SH-SY5Y (cell line): ENCODE data around the gene NEGR1.

ENCODE experiments used
- GATA2 ChIP-seq: IDR thresholded peaks from 2 replicates; pipeline ENCODE4 v1.6.1; 2011; ENCODE audit warnings: mild to moderate bottlenecking, low read depth, low read length
- GATA3 ChIP-seq: IDR thresholded peaks from 2 replicates; pipeline ENCODE4 v1.6.1; 2011; ENCODE audit warnings: low read depth, mild to moderate bottlenecking, low read length, moderate library complexity

DNA sequence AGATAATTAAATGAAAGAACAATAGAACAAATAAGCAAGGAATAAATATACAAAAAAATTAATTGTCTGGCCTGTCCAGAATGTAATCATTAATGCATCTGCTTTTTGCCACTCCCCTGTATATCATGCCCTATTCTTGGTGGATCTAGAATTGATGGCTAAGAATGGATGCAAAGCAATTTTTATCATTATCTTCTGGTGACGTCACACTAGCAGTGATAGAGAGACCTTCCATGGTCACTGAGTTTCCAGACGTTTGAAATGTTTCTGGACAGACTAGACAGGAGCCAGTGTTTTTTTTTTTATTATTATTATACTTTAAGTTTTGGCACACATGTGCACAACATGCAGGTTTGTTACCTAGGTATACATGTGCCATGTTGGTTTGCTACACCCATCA lies 563.0 kb downstream of the NEGR1 start:
- TF ChIP-seq GATA3 (no peak), GATA2 (no peak)
